A673 (cell line): Measurements from ENCODE around the gene CDRT4. TPM values are rescaled to one million over a fixed set of nuclear protein-coding genes. Genes with fewer than 3 reads are reported as not detected.
A peak's percentile ranks its signal among the peaks of the same experiment; 100 is the strongest.

Experiments
- BruUV-seq: library from RNA; stranded (reverse); fragments of 400-500 nt; replicated peaks from 2 replicates; lab custom pipeline; 2021; lab: Mats Ljungman, UMichigan
- CTCF ChIA-PET: fragments of 300-600 bp; sonication (Branson Sonifier 250); formaldehyde crosslinking; loops from one replicate; lab custom pipeline; 2022; ENCODE audit warnings: antibody characterized with exemption; lab: Charles Lee
- POLR2A ChIA-PET: fragments of 300-600 bp; sonication (Branson Sonifier 250); formaldehyde crosslinking; loops from one replicate; lab custom pipeline; 2022; ENCODE audit warnings: antibody characterized with exemption; ENCODE audit not compliant: low non-redundant PET; lab: Charles Lee
- DNase-seq: peaks from one replicate; pipeline ENCODE4 v3.0.0-alpha.2; 2015; ENCODE audit warnings: low spot score
- H3K27ac ChIP-seq: fragments of 200-600 bp; sonication (generic); 2 replicates; pipeline ENCODE4 v1.5.1; 2016; ENCODE audit warnings: mixed run types, low read depth, mild to moderate bottlenecking, mixed read lengths, antibody characterized with exemption, low read length; ENCODE audit not compliant: poor library complexity, severe bottlenecking
- H3K27me3 ChIP-seq: fragments of 200-600 bp; sonication (generic); replicated peaks from 2 replicates; pipeline ENCODE4 v1.6.1; 2017; ENCODE audit warnings: mixed run types, low read depth, mild to moderate bottlenecking, mixed read lengths, antibody characterized with exemption, low read length; ENCODE audit not compliant: insufficient read depth, poor library complexity
- H3K36me3 ChIP-seq: fragments of 200-600 bp; sonication (generic); 2 replicates; pipeline ENCODE4 v1.6.1; 2016; ENCODE audit warnings: mixed run types, mild to moderate bottlenecking, mixed read lengths, antibody characterized with exemption, low read length; ENCODE audit not compliant: insufficient read depth, poor library complexity, severe bottlenecking
- H3K4me1 ChIP-seq: fragments of 200-600 bp; sonication (generic); 2 replicates; pipeline ENCODE4 v1.6.1; 2017; ENCODE audit warnings: mixed run types, mild to moderate bottlenecking, mixed read lengths, antibody characterized with exemption, low read length; ENCODE audit not compliant: insufficient read depth, poor library complexity, severe bottlenecking
- H3K4me3 ChIP-seq: fragments of 200-600 bp; sonication (generic); 2 replicates; pipeline ENCODE4 v1.5.1; 2016; ENCODE audit warnings: low read depth, mixed run types, mild to moderate bottlenecking, mixed read lengths, low read length; ENCODE audit not compliant: poor library complexity, severe bottlenecking
- H3K9me3 ChIP-seq: fragments of 200-600 bp; sonication (generic); 2 replicates; pipeline ENCODE4 v1.6.1; 2016; ENCODE audit warnings: mixed run types, low read depth, mild to moderate bottlenecking, mixed read lengths, antibody characterized with exemption, low read length; ENCODE audit not compliant: poor library complexity, severe bottlenecking
- EZH2 ChIP-seq: fragments of 200-600 bp; sonication (generic); IDR thresholded peaks from 2 replicates; pipeline ENCODE4 v1.6.1; 2017; ENCODE audit warnings: borderline replicate concordance, low read depth, mild to moderate bottlenecking, mixed read lengths, antibody characterized with exemption, low read length; ENCODE audit not compliant: poor library complexity, severe bottlenecking
- intact Hi-C: fragments of 100-400 bp; cut with micrococcal nuclease; formaldehyde crosslinking; loops from one replicate; pipeline ENCODE4 v1.10.0; 2022; ENCODE audit not compliant: unreplicated experiment
- total RNA-seq: library from RNA; stranded (reverse); gene quantifications from 2 replicates; pipeline ENCODE4 v1.2.3, GENCODE V29; 2021
- TF ChIP-seq, protein P1 (sequence below): fragments of 300-800, 200-600 bp; sonication (generic); conservative IDR thresholded peaks from 2 replicates; pipeline ENCODE4 v1.5.1; 2017; ENCODE audit warnings: low read depth, mild to moderate bottlenecking, antibody characterized with exemption, low read length, moderate library complexity, mixed read lengths

The CDRT4 gene
- total RNA-seq, 1 experiment from 2014 or later: 0.62 TPM

- Histone ChIP-seq H3K36me3 (no peaks in the 10 kb centered on the region), H3K4me3 (no peak overlapping the region), H3K27ac (no peak overlapping the region), H3K27me3 (no peaks in the 10 kb centered on the region), H3K9me3 (no peaks in the 10 kb centered on the region), H3K4me1 (no peaks in the 10 kb centered on the region)
- intact Hi-C loops: no loop called here
- no peak for DNase-seq
- no TSS peak for BruUV-seq
- POLR2A ChIA-PET: no interaction called here
- CTCF ChIA-PET: no interaction called here
- TF ChIP-seq EZH2: no peak
Measured at GRCh38 chr17:15403276-15403939, 64.0 kb downstream of the CDRT4 start.

DNA sequence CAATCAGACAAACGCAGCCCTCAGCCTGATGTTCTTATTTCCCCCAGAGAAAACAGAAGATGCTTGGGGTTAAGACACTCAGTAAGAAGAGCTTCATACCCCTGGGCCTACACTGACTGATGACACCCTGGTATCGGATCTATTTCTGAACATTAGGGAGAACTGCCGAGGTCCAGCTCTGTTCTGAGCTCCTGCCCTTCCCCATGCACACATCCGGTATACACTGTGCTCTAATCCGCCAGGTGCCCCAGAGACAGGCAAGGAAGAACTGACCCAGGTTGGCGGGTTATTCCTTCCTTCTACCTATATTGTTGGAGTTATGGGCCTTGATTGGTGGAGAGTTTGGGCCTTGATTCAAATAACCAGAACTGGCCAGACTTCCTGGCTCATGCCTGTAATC lies 68.0 kb downstream of the CDRT4 start:
- TF ChIP-seq, protein P1, sequence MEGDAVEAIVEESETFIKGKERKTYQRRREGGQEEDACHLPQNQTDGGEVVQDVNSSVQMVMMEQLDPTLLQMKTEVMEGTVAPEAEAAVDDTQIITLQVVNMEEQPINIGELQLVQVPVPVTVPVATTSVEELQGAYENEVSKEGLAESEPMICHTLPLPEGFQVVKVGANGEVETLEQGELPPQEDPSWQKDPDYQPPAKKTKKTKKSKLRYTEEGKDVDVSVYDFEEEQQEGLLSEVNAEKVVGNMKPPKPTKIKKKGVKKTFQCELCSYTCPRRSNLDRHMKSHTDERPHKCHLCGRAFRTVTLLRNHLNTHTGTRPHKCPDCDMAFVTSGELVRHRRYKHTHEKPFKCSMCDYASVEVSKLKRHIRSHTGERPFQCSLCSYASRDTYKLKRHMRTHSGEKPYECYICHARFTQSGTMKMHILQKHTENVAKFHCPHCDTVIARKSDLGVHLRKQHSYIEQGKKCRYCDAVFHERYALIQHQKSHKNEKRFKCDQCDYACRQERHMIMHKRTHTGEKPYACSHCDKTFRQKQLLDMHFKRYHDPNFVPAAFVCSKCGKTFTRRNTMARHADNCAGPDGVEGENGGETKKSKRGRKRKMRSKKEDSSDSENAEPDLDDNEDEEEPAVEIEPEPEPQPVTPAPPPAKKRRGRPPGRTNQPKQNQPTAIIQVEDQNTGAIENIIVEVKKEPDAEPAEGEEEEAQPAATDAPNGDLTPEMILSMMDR: no peak
- TF ChIP-seq EZH2: no peak
- POLR2A ChIA-PET: no interaction called here

DNA sequence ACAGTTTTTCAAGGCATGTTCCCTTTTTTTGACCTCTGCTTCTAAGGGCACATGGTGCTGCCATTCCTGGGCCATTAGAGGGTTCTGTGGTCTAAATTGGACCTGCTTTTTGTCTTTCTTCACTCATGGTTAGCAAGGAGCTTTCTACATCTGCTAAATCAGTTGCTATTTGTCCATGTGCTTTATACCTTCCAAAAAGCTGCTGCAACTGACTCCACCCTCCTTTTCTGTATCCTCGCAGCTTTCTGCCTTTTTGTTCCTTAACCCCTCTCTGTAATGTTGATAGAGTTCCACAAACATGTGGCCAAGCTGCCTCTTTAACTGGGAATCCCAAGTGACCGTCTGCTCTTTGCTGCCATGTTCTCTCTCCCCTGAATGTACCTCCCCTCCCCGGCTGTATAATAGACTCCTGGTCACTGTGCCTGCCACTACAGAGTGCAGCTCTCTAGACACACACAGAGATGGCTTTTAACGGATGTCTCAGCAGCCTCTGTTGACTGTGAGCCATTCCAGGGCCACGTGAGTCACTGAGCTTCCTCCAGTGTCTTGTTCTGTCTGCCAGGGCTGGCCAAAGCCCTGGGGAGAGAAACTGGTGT lies 68.6 kb downstream of the CDRT4 start:
- CTCF ChIA-PET: no interaction called here
- H3K4me1 ChIP-seq: no peaks in the 10 kb centered on the region
- no TSS peak for BruUV-seq
- peaks cover 4% of the 10 kb centered on the region for H3K27me3 ChIP-seq
- DNase-seq: no peak
- H3K4me3 ChIP-seq: no peak overlapping the region
- no peaks in the 10 kb centered on the region for H3K9me3 ChIP-seq
- no peak overlapping the region for H3K27ac ChIP-seq
- intact Hi-C loops: no loop called here
- POLR2A ChIA-PET: no interaction called here
- H3K36me3 ChIP-seq: no peaks in the 10 kb centered on the region
- TF ChIP-seq, protein P1: no peak
- no peak for TF ChIP-seq EZH2

More for the DNA sequence above, 68.0 kb downstream of the CDRT4 start:
- intact Hi-C loops: no loop called here
- BruUV-seq: no TSS peak
- no peak for DNase-seq
- CTCF ChIA-PET: no interaction called here
- no peaks in the 10 kb centered on the region for H3K4me1 ChIP-seq
- peaks cover 4% of the 10 kb centered on the region for H3K27me3 ChIP-seq
- no peak overlapping the region for H3K27ac ChIP-seq
- no peaks in the 10 kb centered on the region for H3K36me3 ChIP-seq
- no peaks in the 10 kb centered on the region for H3K9me3 ChIP-seq
- no peak overlapping the region for H3K4me3 ChIP-seq

DNA sequence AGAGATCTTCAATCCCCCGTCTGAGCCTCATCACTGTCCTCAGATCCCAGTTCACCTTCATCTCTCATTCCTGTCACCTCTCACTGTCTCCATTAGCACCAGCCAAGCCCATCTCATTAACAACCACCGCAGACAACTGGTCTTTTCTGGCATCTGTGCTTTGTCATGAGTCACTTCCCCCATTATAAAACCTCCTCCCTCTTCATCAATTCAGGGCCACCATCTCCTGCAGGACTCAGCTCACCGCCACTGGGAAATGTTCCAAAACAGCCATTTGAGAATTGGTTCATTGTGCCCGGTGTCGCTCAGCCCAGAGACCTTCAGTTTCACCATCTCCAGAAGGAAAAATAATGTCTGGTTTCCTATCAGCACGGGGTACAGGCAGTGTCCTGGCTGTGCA lies 69.1 kb downstream of the CDRT4 start:
- no peak overlapping the region for H3K4me3 ChIP-seq
- intact Hi-C loops: no loop called here
- no peak overlapping the region for H3K27ac ChIP-seq
- H3K9me3 ChIP-seq: no peaks in the 10 kb centered on the region
- DNase-seq: peak; percentile 43
- H3K4me1 ChIP-seq: no peaks in the 10 kb centered on the region
- H3K36me3 ChIP-seq: no peaks in the 10 kb centered on the region
- POLR2A ChIA-PET: no interaction called here
- CTCF ChIA-PET: no interaction called here
- TF ChIP-seq EZH2: no peak
- TF ChIP-seq, protein P1: no peak
- BruUV-seq: no TSS peak
- H3K27me3 ChIP-seq: peaks cover 4% of the 10 kb centered on the region
